Hematopoietic multipotent progenitor cell treated with erythropoietin and hydrocortisone succinate and interleukin-3 and kit ligand, for 17 days (in vitro differentiated cells): ENCODE results near the gene SMCP.

Source experiments
- DNase-seq: peaks from one replicate; pipeline ENCODE4 v3.0.0-alpha.2; 2015; ENCODE audit warnings: low spot score

SMCP gene

DNA sequence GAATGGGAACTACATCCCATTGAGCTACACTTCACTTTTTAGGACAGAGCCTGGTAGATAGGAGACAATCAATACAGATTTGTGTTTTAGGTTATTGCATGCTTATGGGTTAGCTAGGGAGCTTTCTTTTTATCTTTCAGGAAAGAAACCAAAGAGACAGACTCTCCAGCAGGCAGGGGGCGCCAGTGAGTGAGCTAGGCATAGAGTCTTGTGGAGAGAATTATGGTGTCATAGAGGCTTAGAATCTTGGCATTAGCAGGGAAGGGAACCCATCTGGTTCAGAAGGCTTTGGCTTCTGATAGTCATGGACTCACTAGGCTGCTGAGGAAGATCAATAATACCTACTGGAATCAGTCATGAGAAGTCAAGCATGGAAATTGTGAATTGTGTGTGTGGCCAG, at the start of gene SMCP:
Gene SMCP, plus strand, starts transcription at position 281 of the 400 bp plus-strand sequence. CDS start 6,101 bp downstream, outside the sequence.
- no peak for DNase-seq

DNA sequence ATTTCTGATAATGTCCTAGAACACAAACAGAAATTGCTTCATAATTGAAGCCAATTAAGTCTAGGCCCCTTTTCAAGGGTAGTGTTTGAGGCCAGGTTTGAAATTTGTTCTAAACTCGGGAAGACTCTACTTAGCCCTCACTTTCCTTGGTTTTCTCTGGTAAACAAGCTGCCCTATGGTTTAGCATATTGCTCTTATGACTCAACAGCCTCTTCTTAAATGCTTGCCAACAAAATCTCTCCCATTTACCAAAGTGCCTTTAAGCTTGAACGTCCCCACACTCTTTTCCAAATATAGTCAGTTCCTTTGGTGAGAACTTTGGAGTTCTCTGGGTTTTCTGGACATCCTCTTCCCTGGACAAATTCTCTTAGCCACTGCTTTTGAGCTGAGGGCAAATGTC, 41.3 kb upstream of the SMCP start:
- DNase-seq, result no peak

DNA sequence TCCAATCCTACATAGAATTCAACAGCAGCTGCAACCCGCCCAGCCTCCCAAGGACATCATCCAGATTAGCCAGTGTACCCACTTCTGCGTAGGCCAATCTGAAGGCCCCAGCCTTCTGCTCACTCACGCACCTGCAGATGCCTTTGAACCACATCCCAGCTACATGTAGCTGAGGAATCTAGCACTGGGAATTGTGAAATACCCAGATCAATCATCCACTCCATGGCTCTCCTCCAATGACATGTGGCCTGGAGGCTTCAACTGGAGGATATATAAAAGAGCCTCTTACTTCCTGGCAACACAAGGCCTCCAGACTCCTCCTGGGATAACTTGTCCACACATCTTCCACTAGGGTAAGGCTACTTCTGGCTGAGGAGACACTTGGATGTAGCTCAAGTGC, 35.6 kb upstream of the SMCP start, which contains the start of gene LCE6A:
Gene LCE6A, plus strand, starts transcription at position 301 of the 400 bp plus-strand sequence. CDS start 665 bp downstream, outside the sequence.
- DNase-seq, result no peak

GRCh38 chr1:152855661-152856060, 22.5 kb upstream of the SMCP start:
- no peak for DNase-seq

DNA sequence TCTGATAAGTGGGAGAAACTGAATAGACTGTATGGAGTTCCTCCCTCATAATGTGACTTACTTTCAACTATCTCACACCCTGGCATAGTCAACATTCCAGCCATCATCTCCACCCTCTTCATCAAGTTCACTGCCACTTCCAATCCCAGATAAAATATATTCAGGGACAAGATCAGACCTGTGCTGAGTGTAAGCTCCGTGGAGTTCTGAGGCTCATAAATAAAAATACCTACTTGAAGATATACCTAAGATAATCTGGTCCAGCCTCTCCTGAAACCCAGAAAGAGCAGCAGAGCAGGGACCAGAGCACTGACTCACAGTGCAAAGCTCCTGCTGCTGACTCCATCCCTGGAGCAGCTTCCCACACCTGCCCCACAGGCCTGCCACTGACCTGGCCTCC, 20.1 kb upstream of the SMCP start:
- DNase-seq, result no peak

GRCh38 chr1:152859696-152860095, 18.4 kb upstream of the SMCP start, which contains the start of gene LCE7A:
TSS of gene LCE7A (plus strand) at chr1:152859996. CDS start at chr1:152860698, 702 bp downstream.
- DNase-seq, result no peak

GRCh38 chr1:152860129-152860528, 18.0 kb upstream of the SMCP start:
- DNase-seq, result no peak

- DNase-seq, result no peak
Measured at GRCh38 chr1:152861374-152861773, 16.7 kb upstream of the SMCP start.

DNA sequence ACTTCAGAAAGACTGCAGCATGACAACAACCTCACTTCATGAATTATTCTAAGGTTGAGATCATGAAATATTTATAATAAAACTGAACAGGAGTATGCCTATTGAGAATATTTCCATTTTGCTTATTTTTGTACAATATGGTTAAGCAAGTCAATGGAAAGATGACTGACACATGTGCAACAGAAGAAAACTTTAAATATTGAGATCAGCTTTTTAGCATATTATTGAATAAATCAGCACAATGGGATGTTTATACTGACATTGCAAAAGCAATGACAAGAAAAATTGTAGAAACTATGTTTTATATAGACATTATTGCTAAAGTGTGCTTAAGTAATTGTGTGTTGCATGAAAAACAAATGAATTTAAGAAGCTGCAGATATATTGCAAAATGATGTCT, 13.7 kb upstream of the SMCP start:
- no peak for DNase-seq

GRCh38 chr1:152866321-152866720, 11.8 kb upstream of the SMCP start:
- no peak for DNase-seq

DNA sequence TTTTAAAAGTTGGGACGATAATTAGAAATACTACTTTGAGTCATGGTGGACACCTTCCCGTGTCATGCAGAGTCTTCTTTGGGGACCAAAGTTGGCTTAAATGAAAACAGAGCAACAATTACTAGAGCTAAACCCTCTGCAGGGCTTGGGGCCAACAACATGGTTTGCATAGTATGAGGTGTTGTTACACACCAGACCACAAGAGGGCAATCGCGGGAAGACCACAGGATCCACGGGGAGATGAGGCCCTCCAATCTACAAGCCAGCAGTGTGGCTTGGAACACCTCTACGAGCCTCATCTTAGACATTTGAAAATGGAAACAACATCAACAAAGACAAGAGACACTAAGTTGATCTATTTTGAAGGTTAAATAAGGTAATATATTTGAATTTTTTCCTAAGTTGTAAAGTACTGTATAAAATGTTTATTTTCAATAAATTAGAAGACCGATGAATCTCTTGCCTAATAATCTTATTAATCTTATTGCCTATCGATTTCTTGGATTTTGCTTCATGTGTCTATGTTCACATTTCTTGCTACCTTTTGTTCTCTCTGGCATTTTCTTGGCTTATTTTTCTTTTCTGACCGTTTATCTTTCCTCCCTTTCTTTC, 8.2 kb upstream of the SMCP start:
- peak; percentile 60 for DNase-seq

GRCh38 chr1:152870831-152871730, 7.0 kb upstream of the SMCP start:
- no peak for DNase-seq

GRCh38 chr1:152871731-152872126, 6.4 kb upstream of the SMCP start:
- no peak for DNase-seq

DNA sequence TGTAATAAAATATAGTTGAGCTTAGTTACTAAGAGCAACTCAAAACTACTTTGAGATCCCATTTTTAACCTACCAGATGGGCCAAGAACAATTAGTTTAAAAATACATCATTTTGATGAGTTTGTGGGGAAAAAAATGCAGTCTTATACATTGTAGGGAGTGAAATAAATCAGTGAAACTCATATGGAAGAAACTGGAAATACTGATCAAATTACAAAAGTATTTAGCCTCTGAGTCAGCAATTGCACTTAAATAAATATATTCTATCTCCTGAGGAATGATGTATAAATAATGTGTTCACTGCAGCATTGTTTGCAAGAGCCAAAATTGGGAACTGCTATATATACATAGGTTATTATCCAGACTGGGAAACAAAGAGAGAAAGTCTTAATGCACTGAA, 4.6 kb upstream of the SMCP start:
- no peak for DNase-seq

GRCh38 chr1:152876827-152877226, 1.3 kb upstream of the SMCP start:
- DNase-seq, result no peak

DNA sequence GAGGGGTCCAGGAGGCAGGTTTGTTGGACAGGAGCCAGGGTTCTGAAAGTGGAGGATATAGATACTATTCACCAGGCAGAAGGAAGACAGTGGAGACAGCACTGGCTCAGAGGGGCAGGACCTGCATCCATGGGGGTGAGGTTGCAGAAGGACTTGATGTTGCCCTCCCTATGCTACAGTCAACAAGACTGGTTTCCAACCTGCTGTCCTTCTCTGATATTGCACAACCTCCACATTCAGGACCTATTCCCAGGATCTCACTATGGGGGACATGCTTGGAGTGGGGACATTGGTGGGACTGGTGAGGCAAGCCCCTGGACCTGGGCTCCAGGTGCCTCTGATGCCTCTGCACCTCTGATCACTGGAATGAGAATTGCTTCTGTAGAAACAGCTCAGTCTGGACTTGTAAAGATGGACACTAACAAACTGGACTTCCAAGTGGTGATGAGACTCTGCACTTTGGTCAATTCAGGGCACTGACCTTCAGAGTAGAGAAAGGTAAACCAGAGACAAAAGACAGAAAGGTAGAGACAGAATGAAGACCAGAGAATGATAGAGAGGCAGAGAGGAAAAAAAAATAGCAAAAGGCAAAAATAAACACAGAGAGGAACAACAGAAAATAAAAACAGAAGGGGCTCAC, 1.6 kb downstream of the SMCP start:
- DNase-seq, result no peak

- no peak for DNase-seq
Measured at GRCh38 chr1:152880316-152880715, 2.2 kb downstream of the SMCP start.

- no peak for DNase-seq
Measured at GRCh38 chr1:152880907-152881306, 2.8 kb downstream of the SMCP start.

DNA sequence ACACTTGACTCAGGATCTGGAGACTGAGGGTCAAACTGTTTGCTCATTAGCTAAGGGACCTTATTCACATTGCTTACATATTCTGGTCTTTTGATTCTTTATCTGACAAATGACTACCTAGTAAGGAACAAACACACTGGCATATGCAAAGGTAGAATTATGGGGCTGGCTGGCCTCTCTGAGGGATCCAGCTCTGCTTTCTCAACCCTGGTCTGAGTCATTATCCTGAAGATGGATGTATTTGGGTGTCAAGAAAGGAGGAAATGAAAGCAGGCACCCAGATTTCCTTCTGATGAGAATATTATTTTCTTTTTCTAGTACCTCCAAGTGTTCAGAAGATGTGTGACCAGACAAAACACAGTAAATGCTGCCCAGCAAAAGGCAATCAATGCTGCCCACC, 6.0 kb downstream of the SMCP start:
- DNase-seq, result no peak

- DNase-seq, result no peak
Measured at GRCh38 chr1:152884506-152884905, 6.4 kb downstream of the SMCP start.

- no peak for DNase-seq
Measured at GRCh38 chr1:152884966-152885624, 7.0 kb downstream of the SMCP start.

DNA sequence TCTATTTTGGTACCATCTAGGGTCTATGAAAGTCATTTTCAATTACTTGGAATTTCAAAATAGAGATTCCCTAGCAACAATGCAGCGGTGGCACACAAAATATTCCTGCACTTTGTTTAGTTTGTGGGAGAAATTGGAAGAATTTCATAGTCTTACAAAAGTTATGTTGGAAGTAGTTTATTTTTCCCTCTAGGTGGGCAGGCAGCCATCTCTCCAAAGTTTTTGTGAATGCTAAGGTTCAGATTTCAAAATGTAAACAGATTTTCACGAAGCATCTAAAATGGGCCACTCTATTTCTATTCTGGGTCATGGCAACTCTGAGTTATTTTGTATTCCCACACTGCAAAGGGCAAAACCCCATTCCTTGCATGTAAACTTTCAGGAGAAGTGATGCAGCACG, 8.0 kb downstream of the SMCP start:
- DNase-seq, result no peak
